GM18508 (cell line): Measurements from ENCODE around the gene RILPL1.
"Not testable (repeated sequence)": the region's sequence is repeated elsewhere in the genome, so short reads cannot be mapped to it uniquely, and the experiment has no call there.

Experiments used
- ATAC-seq: cut with Tn5 transposase; IDR thresholded peaks from one replicate; pipeline ENCODE4 v1.9.1; 2021; ENCODE audit warnings: moderate number of reproducible peaks; ENCODE audit not compliant: insufficient read depth, unreplicated experiment

RILPL1 gene

GRCh38 chr12:123435636-123436016, 97.9 kb downstream of the RILPL1 start:
- ATAC-seq: no peak

- ATAC-seq: no peak
Observed at GRCh38 chr12:123433615-123434014, 99.9 kb downstream of the RILPL1 start.

- not testable (repeated sequence) for ATAC-seq
Observed at GRCh38 chr12:123431951-123432817, 101.3 kb downstream of the RILPL1 start.

- not testable (repeated sequence) for ATAC-seq
Observed at GRCh38 chr12:123429101-123429500, 104.4 kb downstream of the RILPL1 start.

- ATAC-seq: no peak
Observed at GRCh38 chr12:123428591-123428990, 104.9 kb downstream of the RILPL1 start.

- ATAC-seq: peak; percentile 86
Observed at GRCh38 chr12:123427036-123427769, 106.3 kb downstream of the RILPL1 start.

GRCh38 chr12:123421314-123421713, 112.2 kb downstream of the RILPL1 start:
- no peak for ATAC-seq
